ENCODE data around the gene HIVEP3. TPM values are rescaled to one million over a fixed set of nuclear protein-coding genes. Genes with fewer than 3 reads are reported as not detected.
A peak's percentile ranks its signal among the peaks of the same experiment; 100 is the strongest.

Gene HIVEP3
- total RNA-seq, 2 donors from 2014 or later = 2.3 to 12.8 TPM

GRCh38 chr1:41878911-41879310 lies 39.8 kb downstream of the HIVEP3 start:
- Histone ChIP-seq H3K4me1 (ENCODE audit: control insufficient read depth in 1 of 2, low read depth in 2 of 2) (peaks cover 18 to 63% of the 10 kb centered on the region in 2 donors), H3K36me3 (no peaks in the 10 kb centered on the region), H3K27ac (no peak overlapping the region), H3K27me3 (replicated peaks; ENCODE audit: insufficient read depth) (no peaks in the 10 kb centered on the region), H3K4me3 (no peak overlapping the region), H3K9me3 (no peaks in the 10 kb centered on the region)
- ATAC-seq (ENCODE audit: insufficient number of reproducible peaks, low FRiP score, low read depth) (no peak), DNase-seq (ENCODE audit: low spot score) (no peak)
- no peak for TF ChIP-seq CTCF (IDR thresholded peaks at IDR 0.05)

GRCh38 chr1:41878495-41878894 lies 40.2 kb downstream of the HIVEP3 start:
- H3K4me1 ChIP-seq (ENCODE audit: control insufficient read depth in 1 of 2, low read depth in 2 of 2) = peaks cover 18 to 60% of the 10 kb centered on the region in 2 donors
- H3K27me3 ChIP-seq (replicated peaks; ENCODE audit: insufficient read depth) = no peaks in the 10 kb centered on the region
- no peak for TF ChIP-seq CTCF (IDR thresholded peaks at IDR 0.05)
- ATAC-seq (ENCODE audit: insufficient number of reproducible peaks, low FRiP score, low read depth) (no peak), DNase-seq (ENCODE audit: low spot score) (no peak)
- H3K36me3 ChIP-seq = no peaks in the 10 kb centered on the region
- H3K9me3 ChIP-seq = no peaks in the 10 kb centered on the region
- no peak overlapping the region for H3K4me3 ChIP-seq
- H3K27ac ChIP-seq = no peak overlapping the region

GRCh38 chr1:41876576-41877445 lies 41.9 kb downstream of the HIVEP3 start:
- H3K36me3 ChIP-seq = no peaks in the 10 kb centered on the region
- DNase-seq (ENCODE audit: low spot score) (no peak), ATAC-seq (ENCODE audit: insufficient number of reproducible peaks, low FRiP score, low read depth) (no peak)
- TF ChIP-seq CTCF (IDR thresholded peaks at IDR 0.05) = no peak
- no peaks in the 10 kb centered on the region for H3K9me3 ChIP-seq
- H3K4me1 ChIP-seq (ENCODE audit: control insufficient read depth in 1 of 2, low read depth in 2 of 2) = peaks cover 14 to 44% of the 10 kb centered on the region in 2 donors
- H3K27ac ChIP-seq = peak overlapping the region in 1 of 2 donors; percentile 25
- no peak overlapping the region for H3K4me3 ChIP-seq
- H3K27me3 ChIP-seq (replicated peaks; ENCODE audit: insufficient read depth) = no peaks in the 10 kb centered on the region

GRCh38 chr1:41875487-41875886 lies 43.2 kb downstream of the HIVEP3 start:
- Histone ChIP-seq H3K4me1 (ENCODE audit: control insufficient read depth in 1 of 2, low read depth in 2 of 2) (peaks cover 8 to 30% of the 10 kb centered on the region in 2 donors), H3K36me3 (no peaks in the 10 kb centered on the region)

More at GRCh38 chr1:41875487-41875886, 43.2 kb downstream of the HIVEP3 start:
- no peak for ATAC-seq (ENCODE audit: insufficient number of reproducible peaks, low FRiP score, low read depth)
- Histone ChIP-seq H3K4me3 (no peak overlapping the region), H3K27ac (no peak overlapping the region), H3K27me3 (replicated peaks; ENCODE audit: insufficient read depth) (no peaks in the 10 kb centered on the region), H3K9me3 (no peaks in the 10 kb centered on the region)
- no peak for DNase-seq (ENCODE audit: low spot score)
- TF ChIP-seq CTCF (IDR thresholded peaks at IDR 0.05) = no peak
